ENCODE measurements around the gene SFXN2.

GRCh38 chr10:102720337-102720736 lies 5.9 kb downstream of the SFXN2 start:
- TF ChIP-seq, protein P1, sequence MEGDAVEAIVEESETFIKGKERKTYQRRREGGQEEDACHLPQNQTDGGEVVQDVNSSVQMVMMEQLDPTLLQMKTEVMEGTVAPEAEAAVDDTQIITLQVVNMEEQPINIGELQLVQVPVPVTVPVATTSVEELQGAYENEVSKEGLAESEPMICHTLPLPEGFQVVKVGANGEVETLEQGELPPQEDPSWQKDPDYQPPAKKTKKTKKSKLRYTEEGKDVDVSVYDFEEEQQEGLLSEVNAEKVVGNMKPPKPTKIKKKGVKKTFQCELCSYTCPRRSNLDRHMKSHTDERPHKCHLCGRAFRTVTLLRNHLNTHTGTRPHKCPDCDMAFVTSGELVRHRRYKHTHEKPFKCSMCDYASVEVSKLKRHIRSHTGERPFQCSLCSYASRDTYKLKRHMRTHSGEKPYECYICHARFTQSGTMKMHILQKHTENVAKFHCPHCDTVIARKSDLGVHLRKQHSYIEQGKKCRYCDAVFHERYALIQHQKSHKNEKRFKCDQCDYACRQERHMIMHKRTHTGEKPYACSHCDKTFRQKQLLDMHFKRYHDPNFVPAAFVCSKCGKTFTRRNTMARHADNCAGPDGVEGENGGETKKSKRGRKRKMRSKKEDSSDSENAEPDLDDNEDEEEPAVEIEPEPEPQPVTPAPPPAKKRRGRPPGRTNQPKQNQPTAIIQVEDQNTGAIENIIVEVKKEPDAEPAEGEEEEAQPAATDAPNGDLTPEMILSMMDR (IDR thresholded peaks at IDR 0.05) = no peak
- no peak for TF ChIP-seq POLR2A (IDR thresholded peaks at IDR 0.05)

All from esophagus squamous epithelium (tissue), 4 donors.